Hematopoietic multipotent progenitor cell (in vitro differentiated cells): Measurements from ENCODE around the gene OR1J1. TPM values are rescaled to one million over a fixed set of nuclear protein-coding genes. Genes with fewer than 3 reads are reported as not detected.
A peak's percentile ranks its signal among the peaks of the same experiment; 100 is the strongest.

ENCODE experiments used
- DNase-seq, 3 donors: peaks; one replicate each; pipeline ENCODE4 v3.0.0-alpha.2; 2011 to 2015; ENCODE audit warnings: low read depth in 2 of 3, low spot score in 2 of 3
- total RNA-seq: library from RNA; depleted of rRNA; stranded (reverse); fragments of >200 nt; gene quantifications from one replicate; pipeline ENCODE4 v1.2.3, GENCODE V29; 2012

The OR1J1 gene
- total RNA-seq: under 0.01 TPM

GRCh38 chr9:122477826-122478225 lies at the start of gene OR1J1:
TSS of gene OR1J1 (minus strand) at chr9:122477926. CDS start at chr9:122477926, 0 bp downstream.
- no peak for DNase-seq

- DNase-seq: no peak
These were observed 49.5 kb upstream of the OR1J1 start, which contains the start of gene OR1N1 for GRCh38 chr9:122527193-122527592. TSS of gene OR1N1 (minus strand) at chr9:122527293. CDS start at chr9:122527293, 0 bp downstream.

GRCh38 chr9:122526602-122527001 lies 48.9 kb upstream of the OR1J1 start:
- no peak for DNase-seq

GRCh38 chr9:122519376-122519775 lies 41.6 kb upstream of the OR1J1 start:
- no peak for DNase-seq

- no peak for DNase-seq
These were observed 41.1 kb upstream of the OR1J1 start, which contains the start of gene OR1J4 for GRCh38 chr9:122518841-122519240. TSS of gene OR1J4 (plus strand) at chr9:122519141. CDS start at chr9:122519141, 0 bp downstream.

GRCh38 chr9:122518226-122518625 lies 40.5 kb upstream of the OR1J1 start:
- no peak for DNase-seq

- no peak for DNase-seq
These were observed 32.8 kb upstream of the OR1J1 start, which contains the start of gene OR1J2 for GRCh38 chr9:122510502-122510901. TSS of gene OR1J2 (plus strand) at chr9:122510802. CDS start at chr9:122510802, 0 bp downstream.

GRCh38 chr9:122506964-122507363 lies 29.2 kb upstream of the OR1J1 start:
- no peak for DNase-seq

GRCh38 chr9:122498883-122499288 lies 21.2 kb upstream of the OR1J1 start:
- peak in 2 of 3 donors; percentile 20 to 40 for DNase-seq

GRCh38 chr9:122479062-122479461 lies 1.3 kb upstream of the OR1J1 start:
- DNase-seq: no peak

- DNase-seq: no peak
These were observed 380 bp downstream of the OR1J1 start for GRCh38 chr9:122477346-122477745.

- no peak for DNase-seq
These were observed 2.0 kb downstream of the OR1J1 start for GRCh38 chr9:122475717-122476116.

GRCh38 chr9:122474561-122474960 lies 3.2 kb downstream of the OR1J1 start:
- no peak for DNase-seq

- no peak for DNase-seq
These were observed 9.0 kb downstream of the OR1J1 start for GRCh38 chr9:122468735-122469134.

- DNase-seq: no peak
These were observed 11.3 kb downstream of the OR1J1 start for GRCh38 chr9:122466456-122466855.

- DNase-seq: peak; percentile 11 to 95 (median 80)
These were observed 12.8 kb downstream of the OR1J1 start for GRCh38 chr9:122464633-122465567.

- DNase-seq: peak in 1 of 3 donors; percentile 59
These were observed 13.7 kb downstream of the OR1J1 start for GRCh38 chr9:122463828-122464632.

GRCh38 chr9:122457787-122458186 lies 19.9 kb downstream of the OR1J1 start:
- DNase-seq: no peak

- no peak for DNase-seq
These were observed 21.6 kb downstream of the OR1J1 start for GRCh38 chr9:122456123-122456522.

GRCh38 chr9:122453677-122454135 lies 24.0 kb downstream of the OR1J1 start:
- DNase-seq: no peak
